Skeletal muscle tissue (tissue), 4 donors: ENCODE results near the gene RAD23A. TPM values are rescaled to one million over a fixed set of nuclear protein-coding genes. Genes with fewer than 3 reads are reported as not detected.
"Not testable (repeated sequence)": the region's sequence is repeated elsewhere in the genome, so short reads cannot be mapped to it uniquely, and the experiment has no call there.

Experiments used
- H3K27ac ChIP-seq: one replicate; pipeline ENCODE4 v1.7.0; 2013; ENCODE audit warnings: mild to moderate bottlenecking, low read depth, low read length, inconsistent platforms
- H3K27me3 ChIP-seq, 3 donors: one replicate each; pipeline ENCODE4 v1.7.0; 2013; ENCODE audit warnings: low read length in 3 of 3; ENCODE audit not compliant: control insufficient read depth in 3 of 3, insufficient read depth in 3 of 3
- H3K36me3 ChIP-seq, 3 donors: one replicate each; pipeline ENCODE4 v1.7.0; 2013; ENCODE audit warnings: low read length in 3 of 3; ENCODE audit not compliant: control insufficient read depth in 3 of 3, insufficient read depth in 3 of 3
- H3K4me1 ChIP-seq, 3 donors: one replicate each; pipeline ENCODE4 v1.7.0; 2013; ENCODE audit warnings: low read length in 3 of 3, mild to moderate bottlenecking in 3 of 3; ENCODE audit not compliant: control insufficient read depth in 3 of 3, insufficient read depth in 3 of 3
- H3K4me3 ChIP-seq, 3 donors: one replicate each; pipeline ENCODE4 v1.7.0; 2013; ENCODE audit warnings: low read length in 3 of 3
- H3K9ac ChIP-seq, 3 donors: one replicate each; pipeline ENCODE4 v1.7.0; 2013; ENCODE audit warnings: low read length in 3 of 3, mild to moderate bottlenecking in 3 of 3, moderate library complexity in 2 of 3, low read depth in 1 of 3
- H3K9me3 ChIP-seq, 3 donors: one replicate each; pipeline ENCODE4 v1.7.0; 2013; ENCODE audit warnings: low read length in 3 of 3; ENCODE audit not compliant: control insufficient read depth in 3 of 3
- total RNA-seq: library from RNA; depleted of rRNA; stranded (reverse); fragments of >200 nt; gene quantifications from one replicate; pipeline ENCODE4 v1.2.3, GENCODE V29; 2014
- donor health status: Osteomylitis.

Gene RAD23A
- total RNA-seq, 1 donor from 2014 or later = 57.9 TPM

- Histone ChIP-seq H3K4me3 (peak overlapping the region in 1 of 3 donors; percentile 13), H3K27ac (no peak overlapping the region), H3K9ac (peak overlapping the region in 1 of 3 donors; percentile 16), H3K4me1 (peaks cover 52 to 62% (median 54%) of the 10 kb centered on the region in 3 donors), H3K36me3 (peaks cover 36 to 46% (median 40%) of the 10 kb centered on the region in 3 donors), H3K9me3 (no peaks in the 10 kb centered on the region), H3K27me3 (no peaks in the 10 kb centered on the region)
Observed at GRCh38 chr19:12953799-12954611, 8.3 kb downstream of the RAD23A start.

- Histone ChIP-seq H3K4me3 (no peak overlapping the region), H3K36me3 (peaks cover 30 to 40% (median 34%) of the 10 kb centered on the region in 3 donors), H3K9me3 (no peaks in the 10 kb centered on the region), H3K27me3 (no peaks in the 10 kb centered on the region), H3K4me1 (peaks cover 46 to 56% (median 48%) of the 10 kb centered on the region in 3 donors), H3K9ac (peak overlapping the region in 2 of 3 donors; percentile 51 to 57), H3K27ac (no peak overlapping the region)
Observed at GRCh38 chr19:12954612-12954962, 8.9 kb downstream of the RAD23A start.

- not testable (repeated sequence) for H3K9me3 ChIP-seq, H3K27ac ChIP-seq, H3K27me3 ChIP-seq
- peak overlapping the region; percentile 54 to 91 (median 57) for H3K9ac ChIP-seq
- peaks cover 41 to 51% (median 42%) of the 10 kb centered on the region in 3 donors for H3K4me1 ChIP-seq
- peaks cover 23 to 32% (median 28%) of the 10 kb centered on the region in 3 donors for H3K36me3 ChIP-seq
- H3K4me3 ChIP-seq = peak overlapping the region; percentile 86 to 98 (median 91)
Observed at GRCh38 chr19:12955575-12955974, 9.9 kb downstream of the RAD23A start.

GRCh38 chr19:12955996-12956395 is 10.3 kb downstream of the RAD23A start:
- Histone ChIP-seq H3K4me3 (peak overlapping the region; percentile 86 to 98 (median 91)), H3K27ac (no peak overlapping the region), H3K9me3 (no peaks in the 10 kb centered on the region), H3K27me3 (no peaks in the 10 kb centered on the region), H3K4me1 (peaks cover 41 to 51% (median 42%) of the 10 kb centered on the region in 3 donors), H3K9ac (peak overlapping the region; percentile 54 to 95 (median 91)), H3K36me3 (peaks cover 21 to 29% (median 26%) of the 10 kb centered on the region in 3 donors)

- Histone ChIP-seq H3K27ac (peak within 1 kb of the TSS; percentile 81), H3K9me3 (no peaks in the 10 kb centered on the region), H3K4me3 (peak within 1 kb of the TSS; percentile 86 to 98 (median 91)), H3K27me3 (no peaks in the 10 kb centered on the region), H3K4me1 (peaks cover 39 to 48% (median 40%) of the 10 kb centered on the region in 3 donors), H3K9ac (peak within 1 kb of the TSS; percentile 91 to 95 (median 92)), H3K36me3 (peaks cover 19 to 24% (median 21%) of the 10 kb centered on the region in 3 donors)
Observed at GRCh38 chr19:12956446-12957388, 11.1 kb downstream of the RAD23A start, which contains the start of gene GADD45GIP1. Gene GADD45GIP1 (minus strand): TSS chr19:12957223. CDS start chr19:12957212, 11 bp downstream.

- peak overlapping the region; percentile 86 to 98 (median 91) for H3K4me3 ChIP-seq
- H3K9me3 ChIP-seq, H3K27me3 ChIP-seq: not testable (repeated sequence)
- peak overlapping the region; percentile 81 for H3K27ac ChIP-seq
- H3K4me1 ChIP-seq = peaks cover 35 to 40% (median 36%) of the 10 kb centered on the region in 3 donors
- peaks cover 14 to 16% (median 15%) of the 10 kb centered on the region in 3 donors for H3K36me3 ChIP-seq
- peak overlapping the region; percentile 91 to 95 (median 92) for H3K9ac ChIP-seq
Observed at GRCh38 chr19:12957389-12957952, 11.8 kb downstream of the RAD23A start.

GRCh38 chr19:12959481-12959880 is 13.8 kb downstream of the RAD23A start:
- Histone ChIP-seq H3K27me3 (no peaks in the 10 kb centered on the region), H3K9me3 (no peaks in the 10 kb centered on the region), H3K9ac (no peak overlapping the region), H3K27ac (no peak overlapping the region), H3K4me1 (peaks cover 16 to 23% (median 19%) of the 10 kb centered on the region in 3 donors), H3K36me3 (peaks cover 0 to 8% (median 0%) of the 10 kb centered on the region in 3 donors), H3K4me3 (no peak overlapping the region)

GRCh38 chr19:12965017-12965811 is 19.6 kb downstream of the RAD23A start:
- H3K9ac ChIP-seq = peak overlapping the region; percentile 21 to 75 (median 72)
- no peak overlapping the region for H3K27ac ChIP-seq

GRCh38 chr19:12965812-12966135 is 20.1 kb downstream of the RAD23A start:
- no peaks in the 10 kb centered on the region for H3K9me3 ChIP-seq
- no peaks in the 10 kb centered on the region for H3K27me3 ChIP-seq
- peak overlapping the region in 2 of 3 donors; percentile 69 to 81 for H3K4me3 ChIP-seq
- H3K36me3 ChIP-seq = no peaks in the 10 kb centered on the region
- H3K4me1 ChIP-seq = peaks cover 3 to 17% (median 15%) of the 10 kb centered on the region in 3 donors
- H3K27ac ChIP-seq = no peak overlapping the region
- peak overlapping the region in 2 of 3 donors; percentile 72 to 75 for H3K9ac ChIP-seq

More at GRCh38 chr19:12965017-12965811, 19.6 kb downstream of the RAD23A start:
- H3K4me1 ChIP-seq = peaks cover 3 to 17% (median 15%) of the 10 kb centered on the region in 3 donors
- H3K4me3 ChIP-seq = peak overlapping the region; percentile 69 to 81 (median 80)
- H3K27me3 ChIP-seq = no peaks in the 10 kb centered on the region
- no peaks in the 10 kb centered on the region for H3K9me3 ChIP-seq
- no peaks in the 10 kb centered on the region for H3K36me3 ChIP-seq
